Lower lobe of right lung (tissue), 2 donors: Measurements from ENCODE around the gene ITGAE. TPM values are rescaled to one million over a fixed set of nuclear protein-coding genes. Genes with fewer than 3 reads are reported as not detected.

Experiments used
- ATAC-seq, 2 donors: fragments of 200-7000 bp; cut with Tn5 transposase; one replicate each; pipeline ENCODE4 v1.9.1; 2020 to 2022; ENCODE audit warnings: mild to moderate bottlenecking in 2 of 2, moderate library complexity in 2 of 2
- DNase-seq: peaks from one replicate; pipeline ENCODE4 v3.0.0-alpha.2; 2020
- H3K27ac ChIP-seq: fragments of 200-600 bp; one replicate; pipeline ENCODE4 v1.8.0; 2022
- H3K27me3 ChIP-seq: fragments of 200-600 bp; one replicate; pipeline ENCODE4 v1.8.0; 2022; ENCODE audit warnings: low read depth
- H3K36me3 ChIP-seq: fragments of 200-600 bp; one replicate; pipeline ENCODE4 v1.8.0; 2022; ENCODE audit warnings: mild to moderate bottlenecking
- H3K4me1 ChIP-seq: fragments of 200-600 bp; one replicate; pipeline ENCODE4 v1.8.0; 2022
- H3K4me3 ChIP-seq: fragments of 200-600 bp; one replicate; pipeline ENCODE4 v1.8.0; 2022; ENCODE audit warnings: mild to moderate bottlenecking
- H3K9me3 ChIP-seq: fragments of 200-600 bp; one replicate; pipeline ENCODE4 v1.8.0; 2022
- intact Hi-C: fragments of 100-400 bp; cut with DNase I; formaldehyde crosslinking; loops from one replicate; pipeline ENCODE4 v1.11.0; 2022
- total RNA-seq: library from RNA; stranded (reverse); fragmentation: NEBNext Ultra II Directional; extraction: Animal tissue kit (Norgen Biotek cat#: 25700); gene quantifications from one replicate; pipeline ENCODE4 v1.2.1, GENCODE V29; 2021
- TF ChIP-seq, protein P1 (sequence below): fragments of 200-600 bp; IDR thresholded peaks from one replicate; pipeline ENCODE4 v1.8.0; 2022; ENCODE audit warnings: antibody characterized with exemption, mild to moderate bottlenecking
- donor health status: DM: no; HTN: yes; CAD: no; lungs with severe emphysema.

ITGAE gene
- total RNA-seq, 1 donor from 2014 or later = 35.4 TPM

DNA sequence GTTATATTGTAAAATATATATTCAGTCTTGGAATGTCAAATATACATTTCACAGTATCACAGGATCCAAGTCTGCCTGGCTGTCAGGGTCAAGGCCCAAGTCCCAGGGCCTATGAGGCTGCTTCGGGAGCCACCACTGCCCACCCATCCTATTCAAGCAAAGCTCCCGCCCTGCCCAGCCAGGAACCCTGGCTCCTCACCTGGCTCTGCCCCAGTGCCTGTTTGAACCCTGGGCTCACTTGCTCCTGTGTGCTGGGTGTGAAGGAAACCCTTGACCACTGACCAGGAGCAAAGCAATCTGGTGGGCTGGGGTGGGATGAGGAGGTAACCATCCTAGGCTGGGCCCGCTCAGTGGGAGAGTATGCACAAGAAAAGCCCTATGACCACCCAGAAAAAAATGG lies 27.0 kb downstream of the ITGAE start:
- intact Hi-C loops = no loop called here
- ATAC-seq (no peak), DNase-seq (no peak)
- TF ChIP-seq, protein P1, sequence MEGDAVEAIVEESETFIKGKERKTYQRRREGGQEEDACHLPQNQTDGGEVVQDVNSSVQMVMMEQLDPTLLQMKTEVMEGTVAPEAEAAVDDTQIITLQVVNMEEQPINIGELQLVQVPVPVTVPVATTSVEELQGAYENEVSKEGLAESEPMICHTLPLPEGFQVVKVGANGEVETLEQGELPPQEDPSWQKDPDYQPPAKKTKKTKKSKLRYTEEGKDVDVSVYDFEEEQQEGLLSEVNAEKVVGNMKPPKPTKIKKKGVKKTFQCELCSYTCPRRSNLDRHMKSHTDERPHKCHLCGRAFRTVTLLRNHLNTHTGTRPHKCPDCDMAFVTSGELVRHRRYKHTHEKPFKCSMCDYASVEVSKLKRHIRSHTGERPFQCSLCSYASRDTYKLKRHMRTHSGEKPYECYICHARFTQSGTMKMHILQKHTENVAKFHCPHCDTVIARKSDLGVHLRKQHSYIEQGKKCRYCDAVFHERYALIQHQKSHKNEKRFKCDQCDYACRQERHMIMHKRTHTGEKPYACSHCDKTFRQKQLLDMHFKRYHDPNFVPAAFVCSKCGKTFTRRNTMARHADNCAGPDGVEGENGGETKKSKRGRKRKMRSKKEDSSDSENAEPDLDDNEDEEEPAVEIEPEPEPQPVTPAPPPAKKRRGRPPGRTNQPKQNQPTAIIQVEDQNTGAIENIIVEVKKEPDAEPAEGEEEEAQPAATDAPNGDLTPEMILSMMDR = no peak
- Histone ChIP-seq H3K27ac (no peak overlapping the region), H3K27me3 (no peaks in the 10 kb centered on the region), H3K36me3 (no peaks in the 10 kb centered on the region), H3K4me3 (no peak overlapping the region), H3K9me3 (no peaks in the 10 kb centered on the region), H3K4me1 (no peaks in the 10 kb centered on the region)

DNA sequence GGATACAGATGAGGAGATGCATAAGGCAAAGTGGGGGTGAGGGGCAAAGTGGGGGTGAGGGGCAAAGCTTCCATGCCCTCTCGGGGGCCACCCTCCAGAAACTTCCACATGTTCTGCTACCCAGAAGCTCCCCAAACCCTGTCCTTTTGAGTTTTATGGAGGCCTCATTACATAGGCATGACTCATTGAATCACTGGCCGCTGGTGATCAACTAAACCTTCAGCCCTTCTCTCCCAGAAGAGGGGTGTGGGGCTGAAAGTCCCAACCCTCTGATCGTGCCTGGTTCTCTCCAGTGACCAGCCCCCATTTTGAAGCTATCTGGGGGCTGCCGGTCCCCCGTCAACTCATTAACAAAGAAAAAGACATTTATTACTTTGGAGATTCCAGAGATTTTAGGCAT lies 27.5 kb downstream of the ITGAE start:
- TF ChIP-seq, protein P1 = no peak
- Histone ChIP-seq H3K36me3 (no peaks in the 10 kb centered on the region), H3K27me3 (no peaks in the 10 kb centered on the region), H3K27ac (no peak overlapping the region), H3K4me1 (no peaks in the 10 kb centered on the region), H3K9me3 (no peaks in the 10 kb centered on the region), H3K4me3 (no peak overlapping the region)
- ATAC-seq (no peak), DNase-seq (no peak)
- intact Hi-C loops = no loop called here

DNA sequence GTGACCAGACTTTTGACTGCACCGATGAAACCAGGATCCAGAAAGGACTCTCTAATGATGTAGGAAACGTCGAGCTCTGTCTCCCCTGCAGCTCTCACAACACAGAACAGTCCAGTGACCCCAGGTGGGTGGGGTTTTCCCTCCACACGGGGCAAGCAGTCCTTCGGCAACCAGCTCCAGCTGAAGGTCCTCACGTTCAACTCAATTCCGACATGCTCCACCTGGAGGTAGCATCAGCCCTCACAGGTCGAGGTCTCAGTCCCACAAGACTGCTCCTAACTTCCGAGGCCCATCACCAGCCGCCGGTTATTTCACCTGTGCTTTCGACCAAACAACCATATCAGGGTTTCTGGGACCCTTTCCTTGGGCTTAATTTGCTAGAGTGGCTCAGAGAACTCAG lies 28.2 kb downstream of the ITGAE start:
- ATAC-seq (no peak), DNase-seq (no peak)
- Histone ChIP-seq H3K4me3 (no peak overlapping the region), H3K36me3 (no peaks in the 10 kb centered on the region), H3K27me3 (no peaks in the 10 kb centered on the region), H3K27ac (no peak overlapping the region), H3K9me3 (no peaks in the 10 kb centered on the region), H3K4me1 (no peaks in the 10 kb centered on the region)
- TF ChIP-seq, protein P1 = no peak
- intact Hi-C loops = no loop called here

DNA sequence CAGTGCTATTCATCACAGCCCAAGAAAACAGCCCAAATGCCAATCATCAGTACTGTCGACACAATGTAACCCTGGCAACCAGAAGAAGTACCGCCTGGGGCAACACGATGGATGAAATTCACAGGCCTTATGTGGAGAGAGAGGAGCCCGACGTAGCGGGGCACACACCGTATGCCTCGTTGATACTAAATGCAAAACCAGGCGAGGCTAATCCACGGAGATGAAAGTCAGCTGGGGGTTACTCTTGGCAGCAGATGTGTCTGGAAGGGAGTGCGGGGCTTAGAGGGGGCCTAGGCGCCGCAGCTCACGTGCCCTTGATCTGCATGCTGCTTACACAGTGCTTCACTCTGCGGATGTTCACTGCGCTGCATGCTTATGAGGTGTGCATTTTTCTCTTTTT lies 29.8 kb downstream of the ITGAE start:
- Histone ChIP-seq H3K36me3 (no peaks in the 10 kb centered on the region), H3K27me3 (no peaks in the 10 kb centered on the region), H3K9me3 (no peaks in the 10 kb centered on the region), H3K4me3 (no peak overlapping the region), H3K4me1 (no peaks in the 10 kb centered on the region), H3K27ac (no peak overlapping the region)
- intact Hi-C loops = no loop called here
- DNase-seq = no peak
- ATAC-seq = no peak
- TF ChIP-seq, protein P1 = no peak

DNA sequence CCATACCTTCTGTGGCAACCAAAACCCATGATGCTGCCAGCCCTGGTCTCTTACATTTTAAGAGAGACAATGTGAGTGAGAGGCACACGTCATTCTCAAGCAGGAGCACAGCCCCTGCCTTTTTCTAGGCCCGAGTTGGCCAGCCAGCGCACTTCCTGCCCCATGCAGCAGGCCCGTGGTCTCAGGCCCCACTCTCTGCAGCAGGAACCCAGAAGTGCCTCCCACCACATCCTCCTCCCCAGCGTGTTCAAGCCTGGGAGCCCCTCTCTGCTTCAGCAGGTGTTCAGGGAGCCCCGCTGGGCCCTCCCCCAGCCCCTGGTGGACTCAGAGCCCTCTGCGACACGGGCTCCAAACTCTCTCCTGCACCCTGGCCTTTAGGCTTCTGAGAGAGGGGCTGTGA lies 30.5 kb downstream of the ITGAE start:
- TF ChIP-seq, protein P1 = no peak
- Histone ChIP-seq H3K36me3 (no peaks in the 10 kb centered on the region), H3K4me3 (no peak overlapping the region), H3K4me1 (no peaks in the 10 kb centered on the region), H3K27ac (no peak overlapping the region), H3K27me3 (no peaks in the 10 kb centered on the region), H3K9me3 (no peaks in the 10 kb centered on the region)
- peak; percentile 47 for DNase-seq
- ATAC-seq = peak; percentile 23 to 59
- intact Hi-C loops = no loop called here

DNA sequence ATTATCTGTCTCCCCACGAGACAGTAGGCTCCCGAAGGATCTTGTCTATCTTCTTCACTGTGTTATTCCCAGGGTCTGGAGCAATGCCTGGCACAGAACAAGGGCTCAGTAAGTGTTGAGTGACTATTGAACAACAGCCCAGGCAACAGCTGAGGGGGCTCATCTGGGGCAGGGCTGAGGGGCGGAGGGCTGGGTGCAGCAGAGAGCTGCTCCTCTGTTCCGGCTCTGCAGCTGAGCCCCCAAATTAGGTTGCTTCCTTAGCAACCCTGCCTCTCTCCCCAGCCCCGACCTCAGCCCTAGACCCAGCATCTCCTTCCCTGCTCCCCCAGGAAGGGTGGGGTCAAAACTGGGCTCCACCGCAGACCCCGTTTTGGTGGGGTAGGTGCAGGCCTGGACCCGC lies 32.2 kb downstream of the ITGAE start:
- no peak overlapping the region for H3K27ac ChIP-seq
- no peak for DNase-seq
- TF ChIP-seq, protein P1 = no peak
- H3K4me3 ChIP-seq = no peak overlapping the region
- H3K9me3 ChIP-seq = no peaks in the 10 kb centered on the region
- no peaks in the 10 kb centered on the region for H3K36me3 ChIP-seq
- no peaks in the 10 kb centered on the region for H3K4me1 ChIP-seq
- intact Hi-C loops = no loop called here
- H3K27me3 ChIP-seq = no peaks in the 10 kb centered on the region
- no peak for ATAC-seq
